GM18519 (cell line): ENCODE data around the gene TRAPPC8.
A peak's percentile ranks its signal among the peaks of the same experiment; 100 is the strongest.
"Not testable (repeated sequence)": the region's sequence is repeated elsewhere in the genome, so short reads cannot be mapped to it uniquely, and the experiment has no call there.

Experiments
- ATAC-seq: cut with Tn5 transposase; IDR thresholded peaks from one replicate; pipeline ENCODE4 v1.9.1; 2021; ENCODE audit warnings: mild to moderate bottlenecking, moderate library complexity; ENCODE audit not compliant: unreplicated experiment, low FRiP score

TRAPPC8 gene

GRCh38 chr18:31942999-31943877 lies at the start of gene TRAPPC8:
TSS of gene TRAPPC8 (minus strand) at chr18:31943128. CDS start at chr18:31942764, 364 bp downstream.
- peak; percentile 88 for ATAC-seq

- peak; percentile 100 for ATAC-seq
These were observed 47.9 kb upstream of the TRAPPC8 start for GRCh38 chr18:31990823-31991222.

GRCh38 chr18:31983976-31984375 lies 41.0 kb upstream of the TRAPPC8 start:
- no peak for ATAC-seq

GRCh38 chr18:31983020-31983419 lies 40.1 kb upstream of the TRAPPC8 start:
- ATAC-seq: no peak

GRCh38 chr18:31980863-31981262 lies 37.9 kb upstream of the TRAPPC8 start:
- ATAC-seq: no peak

- no peak for ATAC-seq
These were observed 36.8 kb upstream of the TRAPPC8 start for GRCh38 chr18:31979714-31980113.

- no peak for ATAC-seq
These were observed 35.7 kb upstream of the TRAPPC8 start for GRCh38 chr18:31978616-31979015.

GRCh38 chr18:31977270-31977872 lies 34.4 kb upstream of the TRAPPC8 start:
- ATAC-seq: no peak

- no peak for ATAC-seq
These were observed 33.3 kb upstream of the TRAPPC8 start for GRCh38 chr18:31976242-31976641.

- ATAC-seq: no peak
These were observed 31.1 kb upstream of the TRAPPC8 start for GRCh38 chr18:31973929-31974546.

GRCh38 chr18:31970617-31971016 lies 27.7 kb upstream of the TRAPPC8 start:
- ATAC-seq: no peak

- no peak for ATAC-seq
These were observed 22.5 kb upstream of the TRAPPC8 start for GRCh38 chr18:31965316-31965970.

GRCh38 chr18:31957728-31958127 lies 14.8 kb upstream of the TRAPPC8 start:
- no peak for ATAC-seq

- no peak for ATAC-seq
These were observed 11.4 kb upstream of the TRAPPC8 start for GRCh38 chr18:31954349-31954748.

GRCh38 chr18:31953699-31954098 lies 10.8 kb upstream of the TRAPPC8 start:
- not testable (repeated sequence) for ATAC-seq

- ATAC-seq: no peak
These were observed 9.3 kb upstream of the TRAPPC8 start for GRCh38 chr18:31952223-31952622.

GRCh38 chr18:31950583-31950982 lies 7.7 kb upstream of the TRAPPC8 start:
- no peak for ATAC-seq

GRCh38 chr18:31948349-31948748 lies 5.4 kb upstream of the TRAPPC8 start:
- not testable (repeated sequence) for ATAC-seq

- ATAC-seq: no peak
These were observed 3.5 kb upstream of the TRAPPC8 start for GRCh38 chr18:31946305-31947046.
